ENCODE measurements around the gene TBL3. TPM values are rescaled to one million over a fixed set of nuclear protein-coding genes. Genes with fewer than 3 reads are reported as not detected.

TBL3 gene
- total and polyA plus RNA-seq, 4 donors = 23.9 to 58.8 (median 44.1) TPM

GRCh38 chr16:1944612-1945199 lies 27.1 kb upstream of the TBL3 start:
- H3K27ac ChIP-seq (ENCODE audit: low read depth in 1 of 2, low read length in 1 of 2) = no peak overlapping the region
- DNase-seq = no peak
- H3K9ac ChIP-seq (ENCODE audit: insufficient read depth in 1 of 2, low read length in 2 of 2) = no peak overlapping the region
- WGBS, 2 donors = 91 to 97% methylated on average over 21 of the region's 21 CpGs
- H3K9me3 ChIP-seq (ENCODE audit: control insufficient read depth in 4 of 4, insufficient read depth in 3 of 4, low read length in 3 of 4) = no peaks in the 10 kb centered on the region
- H3K4me1 ChIP-seq (ENCODE audit: control insufficient read depth in 5 of 5, insufficient read depth in 5 of 5, low read length in 5 of 5) = peaks cover 0 to 12% (median 7%) of the 10 kb centered on the region in 5 donors
- H3K4me3 ChIP-seq = no peak overlapping the region
- TF ChIP-seq, protein P1, sequence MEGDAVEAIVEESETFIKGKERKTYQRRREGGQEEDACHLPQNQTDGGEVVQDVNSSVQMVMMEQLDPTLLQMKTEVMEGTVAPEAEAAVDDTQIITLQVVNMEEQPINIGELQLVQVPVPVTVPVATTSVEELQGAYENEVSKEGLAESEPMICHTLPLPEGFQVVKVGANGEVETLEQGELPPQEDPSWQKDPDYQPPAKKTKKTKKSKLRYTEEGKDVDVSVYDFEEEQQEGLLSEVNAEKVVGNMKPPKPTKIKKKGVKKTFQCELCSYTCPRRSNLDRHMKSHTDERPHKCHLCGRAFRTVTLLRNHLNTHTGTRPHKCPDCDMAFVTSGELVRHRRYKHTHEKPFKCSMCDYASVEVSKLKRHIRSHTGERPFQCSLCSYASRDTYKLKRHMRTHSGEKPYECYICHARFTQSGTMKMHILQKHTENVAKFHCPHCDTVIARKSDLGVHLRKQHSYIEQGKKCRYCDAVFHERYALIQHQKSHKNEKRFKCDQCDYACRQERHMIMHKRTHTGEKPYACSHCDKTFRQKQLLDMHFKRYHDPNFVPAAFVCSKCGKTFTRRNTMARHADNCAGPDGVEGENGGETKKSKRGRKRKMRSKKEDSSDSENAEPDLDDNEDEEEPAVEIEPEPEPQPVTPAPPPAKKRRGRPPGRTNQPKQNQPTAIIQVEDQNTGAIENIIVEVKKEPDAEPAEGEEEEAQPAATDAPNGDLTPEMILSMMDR (IDR thresholded peaks at IDR 0.05; ENCODE audit: control extremely low read depth, extremely low read depth) = no peak
- ATAC-seq (ENCODE audit: insufficient read depth, low FRiP score) = no peak
- no peaks in the 10 kb centered on the region for H3K27me3 ChIP-seq (ENCODE audit: control insufficient read depth in 3 of 3, insufficient read depth in 3 of 3, low read length in 2 of 3)
- H3K36me3 ChIP-seq (ENCODE audit: control insufficient read depth in 4 of 4, insufficient read depth in 4 of 4, low read length in 4 of 4) = peaks cover 0 to 11% (median 0%) of the 10 kb centered on the region in 4 donors

DNA sequence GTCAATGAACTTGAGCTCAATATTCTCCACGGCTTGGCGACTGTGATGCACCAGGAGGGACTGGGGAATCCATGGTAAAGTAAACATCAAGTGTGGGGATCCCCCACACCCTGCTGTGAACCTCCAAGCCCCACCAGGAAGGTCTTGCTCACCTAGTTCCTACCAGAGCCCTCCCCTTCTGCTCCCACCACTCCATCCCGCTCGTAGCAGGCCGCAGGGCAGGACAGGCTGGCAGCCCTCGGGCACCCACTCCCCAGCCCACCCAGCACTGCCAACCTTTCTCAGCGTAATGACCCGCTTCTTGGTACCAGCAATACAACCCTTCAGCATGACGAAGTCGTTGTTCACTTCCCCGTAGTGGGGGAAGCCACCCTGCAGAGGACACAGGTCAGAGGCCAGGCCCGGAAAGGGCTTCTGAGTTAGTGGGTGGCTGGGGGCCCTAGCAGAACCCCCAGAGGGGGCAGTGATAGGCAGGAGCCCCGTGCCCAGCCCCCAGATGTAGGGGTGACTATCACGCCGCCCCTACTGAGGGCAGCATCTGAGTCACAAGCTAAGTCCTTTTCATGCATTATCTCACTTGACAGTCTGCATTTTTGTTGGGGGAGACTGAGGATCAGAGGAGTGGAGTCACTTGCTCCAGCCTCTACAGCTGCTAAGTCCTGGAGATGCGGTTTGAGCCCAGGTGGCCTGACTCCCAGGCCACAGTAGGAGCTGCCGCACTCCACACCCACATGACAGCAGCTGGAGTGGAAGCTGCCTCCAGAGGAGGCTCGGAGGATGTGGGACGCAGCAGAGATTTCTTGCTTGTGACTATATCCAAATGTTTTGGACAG lies 26.1 kb upstream of the TBL3 start:
- Histone ChIP-seq H3K36me3 (ENCODE audit: control insufficient read depth in 4 of 4, insufficient read depth in 4 of 4, low read length in 4 of 4) (peaks cover 0 to 5% (median 0%) of the 10 kb centered on the region in 4 donors), H3K27me3 (ENCODE audit: control insufficient read depth in 3 of 3, insufficient read depth in 3 of 3, low read length in 2 of 3) (no peaks in the 10 kb centered on the region), H3K4me3 (no peak overlapping the region), H3K4me1 (ENCODE audit: control insufficient read depth in 5 of 5, insufficient read depth in 5 of 5, low read length in 5 of 5) (peaks cover 0 to 12% (median 7%) of the 10 kb centered on the region in 5 donors), H3K9me3 (ENCODE audit: control insufficient read depth in 4 of 4, insufficient read depth in 3 of 4, low read length in 3 of 4) (no peaks in the 10 kb centered on the region), H3K27ac (ENCODE audit: low read depth in 1 of 2, low read length in 1 of 2) (no peak overlapping the region), H3K9ac (ENCODE audit: insufficient read depth in 1 of 2, low read length in 2 of 2) (no peak overlapping the region)
- DNase-seq = no peak
- TF ChIP-seq, protein P1 (IDR thresholded peaks at IDR 0.05; ENCODE audit: control extremely low read depth, extremely low read depth) = no peak
- 83 to 89% methylated on average over 19 of the region's 19 CpGs for WGBS, 2 donors
- no peak for ATAC-seq (ENCODE audit: insufficient read depth, low FRiP score)

DNA sequence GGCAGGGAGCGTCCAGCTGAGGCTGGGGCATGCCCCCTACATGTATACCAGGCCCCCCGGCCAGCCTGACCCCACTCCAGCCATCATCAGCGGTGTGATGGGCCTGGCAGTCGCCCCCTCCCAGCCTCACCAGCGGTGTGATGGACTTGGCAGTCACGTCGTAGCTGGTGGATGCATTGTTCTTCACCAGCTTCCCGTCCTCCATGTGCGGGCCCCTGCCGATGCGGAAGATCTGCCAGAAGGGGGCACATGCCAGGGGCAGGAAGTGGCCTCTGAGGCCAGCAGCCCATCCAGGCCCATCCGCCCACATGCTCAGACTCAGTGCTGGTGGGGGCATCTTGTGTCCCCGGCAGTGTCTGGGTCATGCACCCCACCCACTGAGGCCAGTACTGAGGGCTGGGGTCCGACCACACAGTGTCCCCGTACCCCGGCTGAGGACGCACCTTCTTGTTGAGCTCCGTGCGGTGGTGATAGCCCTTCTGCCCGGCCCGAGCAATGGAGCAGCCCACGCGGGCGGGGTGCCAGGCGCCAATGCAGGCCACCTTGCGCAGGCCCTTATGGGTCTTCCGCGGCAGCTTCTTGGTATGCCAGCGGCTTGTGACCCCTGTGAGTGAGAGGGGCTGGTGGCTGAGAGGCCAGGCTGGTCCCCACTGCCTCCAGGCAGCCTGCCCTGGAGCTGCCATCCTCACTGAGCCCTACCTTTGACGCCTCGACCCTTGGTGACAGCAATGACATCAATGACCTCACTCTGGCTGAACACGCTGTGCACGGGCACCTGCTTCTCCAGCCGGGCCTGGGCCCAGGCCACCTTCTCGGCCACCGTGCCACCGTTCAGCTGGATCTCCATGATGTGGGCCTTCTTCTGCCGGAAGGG lies 25.1 kb upstream of the TBL3 start:
- Histone ChIP-seq H3K27me3 (ENCODE audit: control insufficient read depth in 3 of 3, insufficient read depth in 3 of 3, low read length in 2 of 3) (no peaks in the 10 kb centered on the region), H3K36me3 (ENCODE audit: control insufficient read depth in 4 of 4, insufficient read depth in 4 of 4, low read length in 4 of 4) (no peaks in the 10 kb centered on the region), H3K9ac (ENCODE audit: insufficient read depth in 1 of 2, low read length in 2 of 2) (no peak overlapping the region), H3K4me3 (no peak overlapping the region), H3K4me1 (ENCODE audit: control insufficient read depth in 5 of 5, insufficient read depth in 5 of 5, low read length in 5 of 5) (peaks cover 0 to 10% (median 5%) of the 10 kb centered on the region in 5 donors), H3K9me3 (ENCODE audit: control insufficient read depth in 4 of 4, insufficient read depth in 3 of 4, low read length in 3 of 4) (no peaks in the 10 kb centered on the region), H3K27ac (ENCODE audit: low read depth in 1 of 2, low read length in 1 of 2) (no peak overlapping the region)
- 84 to 88% methylated on average over 38 of the region's 38 CpGs for WGBS, 2 donors
- TF ChIP-seq, protein P1 (IDR thresholded peaks at IDR 0.05; ENCODE audit: control extremely low read depth, extremely low read depth) = no peak
- no peak for ATAC-seq (ENCODE audit: insufficient read depth, low FRiP score)
- DNase-seq = no peak
